Measurements from ENCODE around the gene BFAR.
"Not testable (repeated sequence)": the region's sequence is repeated elsewhere in the genome, so short reads cannot be mapped to it uniquely, and the experiment has no call there.

The BFAR gene, protein sequence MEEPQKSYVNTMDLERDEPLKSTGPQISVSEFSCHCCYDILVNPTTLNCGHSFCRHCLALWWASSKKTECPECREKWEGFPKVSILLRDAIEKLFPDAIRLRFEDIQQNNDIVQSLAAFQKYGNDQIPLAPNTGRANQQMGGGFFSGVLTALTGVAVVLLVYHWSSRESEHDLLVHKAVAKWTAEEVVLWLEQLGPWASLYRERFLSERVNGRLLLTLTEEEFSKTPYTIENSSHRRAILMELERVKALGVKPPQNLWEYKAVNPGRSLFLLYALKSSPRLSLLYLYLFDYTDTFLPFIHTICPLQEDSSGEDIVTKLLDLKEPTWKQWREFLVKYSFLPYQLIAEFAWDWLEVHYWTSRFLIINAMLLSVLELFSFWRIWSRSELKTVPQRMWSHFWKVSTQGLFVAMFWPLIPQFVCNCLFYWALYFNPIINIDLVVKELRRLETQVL

GRCh38 chr16:14632693-14633569, at the start of gene BFAR:
Gene BFAR (plus strand): TSS chr16:14632951. CDS start chr16:14644347, 11,396 bp downstream.
- peak; percentile 86 to 87 for DNase-seq

DNA sequence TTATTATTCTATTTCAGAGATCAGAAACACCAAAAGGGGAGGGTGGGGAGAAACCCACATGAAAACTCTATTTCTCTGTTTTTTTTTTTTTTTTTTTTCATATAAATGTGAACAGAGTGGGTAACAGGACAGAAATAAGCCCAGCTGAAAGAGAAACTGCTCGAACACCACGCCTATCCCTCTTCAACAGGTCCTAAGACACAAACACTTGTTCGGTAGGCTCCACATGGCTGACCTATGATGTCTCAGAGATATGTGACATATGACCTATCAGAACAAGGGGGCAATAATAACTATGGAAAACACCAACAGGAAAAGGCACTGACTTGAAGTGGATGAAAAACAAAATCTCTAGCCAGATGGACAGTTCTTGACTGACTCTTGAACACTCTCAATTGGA, 47.5 kb upstream of the BFAR start:
- DNase-seq, result no peak

- DNase-seq, result no peak
Measured at GRCh38 chr16:14586637-14587305, 46.0 kb upstream of the BFAR start.

- no peak for DNase-seq
Measured at GRCh38 chr16:14600164-14600563, 32.6 kb upstream of the BFAR start.

DNA sequence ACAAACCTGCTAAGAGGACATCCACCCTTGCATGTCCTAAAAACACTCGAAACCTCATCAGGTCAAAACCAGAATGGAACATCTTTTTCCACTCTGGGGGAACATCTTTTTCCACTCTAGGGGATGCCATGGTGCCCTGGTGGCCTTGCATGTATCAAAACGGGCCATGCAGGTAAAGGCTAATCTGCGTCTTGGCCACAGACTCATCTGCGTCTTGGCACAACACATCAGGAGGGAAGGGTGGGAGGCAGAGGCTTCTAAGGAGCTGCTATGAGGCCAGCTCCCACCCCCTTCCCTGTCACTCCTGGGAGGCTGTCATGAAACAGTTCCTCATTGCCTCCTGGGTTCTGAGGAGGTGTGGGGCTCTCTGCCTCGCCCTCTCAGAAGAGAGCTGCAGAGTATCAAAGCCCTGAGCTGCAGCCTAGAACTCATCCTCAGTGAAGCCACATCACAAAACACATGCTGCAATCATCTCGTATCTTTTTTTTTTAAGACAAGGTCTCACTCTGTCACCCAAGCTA, 30.2 kb upstream of the BFAR start:
- no peak for DNase-seq

DNA sequence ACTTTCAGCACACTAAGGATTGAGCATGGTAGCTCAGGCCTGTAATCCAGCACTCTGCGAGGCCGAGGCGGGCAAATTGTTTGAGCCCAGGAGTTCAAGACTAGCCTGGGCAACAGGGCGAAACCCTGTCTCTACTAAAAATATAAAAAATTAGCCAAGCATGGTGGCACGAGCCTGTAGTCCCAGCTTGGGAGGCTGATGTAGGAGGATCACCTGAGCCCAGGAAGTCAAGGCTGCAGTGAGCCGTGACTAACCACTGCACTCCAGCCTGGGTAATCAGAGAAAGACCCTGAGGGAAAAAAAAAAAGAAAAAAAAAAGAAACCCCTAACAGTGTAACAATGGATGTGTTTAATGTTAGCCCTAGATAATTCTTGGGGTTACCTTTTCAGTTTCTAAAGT, 26.6 kb upstream of the BFAR start:
- no peak for DNase-seq

GRCh38 chr16:14608111-14608566, 24.6 kb upstream of the BFAR start:
- no peak for DNase-seq

GRCh38 chr16:14608604-14609003, 24.1 kb upstream of the BFAR start:
- DNase-seq, result no peak

GRCh38 chr16:14609716-14610115, 23.0 kb upstream of the BFAR start:
- no peak for DNase-seq

DNA sequence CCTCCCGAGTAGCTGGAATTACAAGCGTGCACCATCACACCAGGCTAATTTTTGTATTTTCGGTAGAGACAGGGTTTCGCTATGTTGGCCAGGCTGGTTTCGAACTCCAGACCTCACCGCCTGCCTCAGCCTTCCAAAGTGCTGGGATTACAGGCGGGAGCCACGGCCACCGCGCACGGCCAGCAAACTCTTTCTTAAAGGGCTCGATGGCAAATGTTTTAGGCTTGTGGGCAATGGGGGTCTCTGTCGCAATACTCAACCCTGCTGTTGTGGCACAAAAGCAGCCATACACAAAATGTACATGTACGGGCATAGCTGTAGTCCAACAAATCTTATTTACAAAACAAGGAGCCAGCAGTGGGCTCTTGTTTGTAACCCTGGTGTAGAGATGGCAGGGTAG, 21.1 kb upstream of the BFAR start:
- DNase-seq, result no peak

GRCh38 chr16:14613991-14614390, 18.8 kb upstream of the BFAR start:
- no peak for DNase-seq

- no peak for DNase-seq
Measured at GRCh38 chr16:14616280-14616679, 16.5 kb upstream of the BFAR start.

GRCh38 chr16:14618566-14618965, 14.2 kb upstream of the BFAR start:
- no peak for DNase-seq

DNA sequence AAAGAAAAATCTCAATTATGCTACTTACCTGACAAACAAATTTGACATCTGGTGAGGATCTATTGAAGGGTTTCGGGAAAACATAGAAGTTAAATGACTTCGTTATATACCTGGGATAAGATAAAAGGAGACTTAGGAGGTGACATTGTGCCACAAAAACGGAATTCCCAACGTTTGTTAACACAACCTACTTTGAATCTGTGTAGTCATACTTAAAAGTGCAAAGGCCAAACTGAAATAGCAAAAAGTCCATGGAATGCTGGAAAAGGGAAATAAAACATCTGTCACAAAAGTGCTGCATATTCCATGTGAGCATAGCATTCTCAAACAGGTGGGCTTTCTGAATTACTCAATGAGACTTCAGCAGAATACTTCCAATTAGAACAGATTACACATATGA, 5.7 kb upstream of the BFAR start:
- DNase-seq, result no peak

GRCh38 chr16:14628806-14629611, 3.7 kb upstream of the BFAR start:
- no peak for DNase-seq

GRCh38 chr16:14629612-14629918, 3.2 kb upstream of the BFAR start:
- DNase-seq, result no peak

DNA sequence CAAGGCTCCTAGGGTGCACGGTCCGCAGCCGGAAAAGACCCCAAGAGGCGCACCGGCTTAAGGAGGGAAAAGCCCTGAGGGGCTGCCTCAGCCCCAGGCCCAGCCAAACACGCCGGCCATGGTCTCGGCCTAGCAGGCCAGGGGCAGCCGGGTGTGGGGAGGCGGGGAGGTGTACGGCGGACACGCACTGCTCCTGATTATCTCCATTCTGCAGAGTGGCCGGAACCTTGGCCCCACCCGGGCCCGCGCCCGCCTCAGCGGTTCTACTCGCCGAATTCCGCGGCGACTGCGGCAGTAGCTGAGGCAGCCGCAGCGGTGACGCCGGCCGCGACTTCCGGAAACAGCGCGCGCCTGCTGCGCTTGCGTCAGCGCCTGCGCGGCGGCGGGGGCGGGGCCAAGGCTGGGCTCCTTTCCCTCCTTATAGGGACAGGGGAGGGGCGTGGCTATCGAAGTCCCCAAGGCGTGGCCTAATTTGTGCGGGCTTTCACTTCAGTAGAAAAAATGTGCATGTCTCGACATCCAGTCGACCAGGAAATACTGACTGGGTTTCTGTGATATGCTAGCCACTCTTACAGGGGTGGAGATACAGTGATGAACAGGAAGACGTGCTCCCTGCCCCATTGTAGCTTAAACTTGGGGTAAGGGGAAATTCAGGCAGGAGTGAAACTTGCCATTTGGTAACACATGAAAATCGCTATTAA, 2.7 kb upstream of the BFAR start, which contains the start of gene PARN:
Gene PARN (minus strand): TSS at position 342 of the 701 bp plus-strand sequence. CDS start 135 bp downstream, at position 207.
- peak; percentile 50 to 86 for DNase-seq

DNA sequence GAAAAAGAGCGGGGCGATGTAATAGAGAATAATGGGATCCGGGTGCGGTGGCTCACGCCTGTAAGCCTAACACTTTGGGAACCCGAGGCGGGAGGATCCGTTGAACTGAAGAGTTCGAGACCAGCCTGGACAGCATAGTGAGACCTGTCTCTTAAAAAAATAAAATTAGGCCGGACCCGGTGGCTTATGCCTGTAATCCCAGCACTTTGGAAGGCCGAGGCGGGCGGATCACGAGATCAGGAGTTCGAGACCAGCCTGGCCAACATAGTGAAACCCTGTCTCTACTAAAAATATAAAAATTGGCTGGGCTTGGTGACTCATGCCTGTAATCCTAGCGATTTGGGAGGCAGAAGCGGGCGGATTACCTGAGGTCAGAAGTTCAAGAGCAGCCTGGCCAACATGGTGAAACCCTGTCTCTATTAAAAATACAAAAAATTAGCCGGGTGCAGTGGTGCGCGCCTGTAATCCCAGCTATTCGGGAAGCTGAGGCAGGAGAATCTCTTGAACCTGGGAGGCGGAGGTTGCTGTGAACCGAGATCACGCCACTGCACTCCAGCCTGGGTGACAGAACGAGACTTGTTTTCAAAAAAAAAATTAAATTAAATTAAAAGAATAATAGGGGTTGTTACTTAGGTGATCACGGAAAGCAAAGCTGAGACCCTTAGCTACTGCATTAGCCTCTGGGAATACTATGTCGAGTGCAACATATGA, 2.0 kb upstream of the BFAR start:
- DNase-seq, result not testable (repeated sequence)

DNA sequence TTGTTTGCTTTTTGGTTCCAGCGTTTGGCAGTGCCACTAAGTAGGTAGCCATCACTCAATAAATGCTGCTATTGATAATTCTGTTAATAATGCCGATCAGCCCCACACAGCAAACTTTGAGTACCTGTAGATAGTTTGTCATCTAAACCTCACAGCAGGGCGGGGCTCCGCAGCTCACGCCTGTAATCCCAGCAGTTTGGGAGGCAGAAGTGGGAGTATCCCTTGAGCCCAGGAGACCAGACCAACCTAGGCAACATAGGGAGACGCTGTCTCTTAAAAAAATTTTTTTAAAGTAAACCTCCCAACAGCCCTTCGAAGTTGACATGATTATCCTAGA, 1.6 kb downstream of the BFAR start:
- DNase-seq, result no peak

GRCh38 chr16:14635395-14636165, 2.8 kb downstream of the BFAR start:
- no peak for DNase-seq
